ENCODE data around the gene HAUS7. TPM values are rescaled to one million over a fixed set of nuclear protein-coding genes. Genes with fewer than 3 reads are reported as not detected.

HAUS7 gene
- total and polyA plus RNA-seq, 12 donors, result 12.7 to 45.3 (median 19.2) TPM

DNA sequence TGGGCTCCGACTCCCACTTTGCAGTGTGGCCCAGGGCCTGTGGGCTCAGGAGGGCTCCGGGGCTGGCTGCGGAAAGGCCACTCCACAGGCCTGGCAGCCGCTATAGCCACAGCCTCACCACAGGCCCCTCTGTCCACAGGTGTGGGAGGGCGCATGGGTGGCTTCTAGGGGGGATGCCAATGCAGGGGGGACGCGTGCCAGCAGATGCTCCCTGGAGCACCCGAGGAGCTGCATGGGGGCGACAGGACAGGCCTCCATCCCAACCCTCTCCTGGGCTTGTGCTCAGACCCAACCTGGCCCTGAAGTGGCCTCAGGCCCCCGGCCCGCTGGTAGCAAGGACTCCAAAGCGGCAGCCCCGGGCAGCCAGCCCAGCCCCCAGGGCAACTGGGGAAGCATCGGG lies 32.4 kb upstream of the HAUS7 start:
- H3K27ac ChIP-seq, result no peak overlapping the region
- peaks cover 0 to 25% (median 0%) of the 10 kb centered on the region in 9 donors for H3K4me1 ChIP-seq
- TF ChIP-seq, protein P1, sequence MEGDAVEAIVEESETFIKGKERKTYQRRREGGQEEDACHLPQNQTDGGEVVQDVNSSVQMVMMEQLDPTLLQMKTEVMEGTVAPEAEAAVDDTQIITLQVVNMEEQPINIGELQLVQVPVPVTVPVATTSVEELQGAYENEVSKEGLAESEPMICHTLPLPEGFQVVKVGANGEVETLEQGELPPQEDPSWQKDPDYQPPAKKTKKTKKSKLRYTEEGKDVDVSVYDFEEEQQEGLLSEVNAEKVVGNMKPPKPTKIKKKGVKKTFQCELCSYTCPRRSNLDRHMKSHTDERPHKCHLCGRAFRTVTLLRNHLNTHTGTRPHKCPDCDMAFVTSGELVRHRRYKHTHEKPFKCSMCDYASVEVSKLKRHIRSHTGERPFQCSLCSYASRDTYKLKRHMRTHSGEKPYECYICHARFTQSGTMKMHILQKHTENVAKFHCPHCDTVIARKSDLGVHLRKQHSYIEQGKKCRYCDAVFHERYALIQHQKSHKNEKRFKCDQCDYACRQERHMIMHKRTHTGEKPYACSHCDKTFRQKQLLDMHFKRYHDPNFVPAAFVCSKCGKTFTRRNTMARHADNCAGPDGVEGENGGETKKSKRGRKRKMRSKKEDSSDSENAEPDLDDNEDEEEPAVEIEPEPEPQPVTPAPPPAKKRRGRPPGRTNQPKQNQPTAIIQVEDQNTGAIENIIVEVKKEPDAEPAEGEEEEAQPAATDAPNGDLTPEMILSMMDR (IDR thresholded peaks at IDR 0.05), result no peak
- intact Hi-C loops (cut with DNase I), result loop anchor here in 5 of 10 donors (5.0 to 10.0 kb wide), 4 partner anchors 35 to 468 kb away; no protein-coding TSS in a partner anchor
- DNase-seq (no peak), ATAC-seq (no peak)
- H3K9me3 ChIP-seq, result no peaks in the 10 kb centered on the region
- H3K27me3 ChIP-seq, result peaks cover 0 to 5% (median 0%) of the 10 kb centered on the region in 7 donors
- 93 to 99% methylated on average over 9 to 14 of the region's 14 CpGs for WGBS, 2 donors
- H3K4me3 ChIP-seq, result no peak overlapping the region
- no peaks in the 10 kb centered on the region for H3K36me3 ChIP-seq

DNA sequence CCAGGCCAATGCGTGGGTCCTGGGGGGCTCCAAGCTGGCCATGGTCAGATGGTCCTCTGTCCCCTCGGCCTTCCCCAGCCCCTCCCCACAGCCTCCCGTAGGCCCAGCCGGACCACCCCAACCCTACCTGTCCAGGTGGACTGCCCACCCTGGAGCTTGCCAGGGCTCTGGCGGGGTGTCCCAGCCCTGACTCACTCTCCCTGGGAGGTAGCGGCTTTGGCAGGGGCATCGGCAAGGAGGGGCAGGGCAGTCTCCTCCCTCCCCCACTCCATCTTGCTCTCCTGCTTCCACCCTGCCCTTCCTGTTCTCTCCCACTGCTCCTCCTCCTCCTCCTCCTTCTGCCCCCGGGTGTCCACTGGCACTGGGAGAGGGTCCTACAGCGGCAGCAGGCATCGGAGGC lies 31.8 kb upstream of the HAUS7 start:
- TF ChIP-seq, protein P1 (IDR thresholded peaks at IDR 0.05), result no peak
- no peaks in the 10 kb centered on the region for H3K36me3 ChIP-seq
- H3K9me3 ChIP-seq, result no peaks in the 10 kb centered on the region
- no peak overlapping the region for H3K27ac ChIP-seq
- no peak for ATAC-seq
- H3K27me3 ChIP-seq, result peaks cover 0 to 3% (median 0%) of the 10 kb centered on the region in 7 donors
- intact Hi-C loops (cut with DNase I), result loop anchor here in 5 of 10 donors (5.0 to 10.0 kb wide), 4 partner anchors 35 to 467 kb away; no protein-coding TSS in a partner anchor
- DNase-seq, result no peak
- 74 to 78% methylated on average over 3 to 10 of the region's 10 CpGs for WGBS, 2 donors
- peaks cover 0 to 18% (median 0%) of the 10 kb centered on the region in 9 donors for H3K4me1 ChIP-seq
- H3K4me3 ChIP-seq, result no peak overlapping the region

DNA sequence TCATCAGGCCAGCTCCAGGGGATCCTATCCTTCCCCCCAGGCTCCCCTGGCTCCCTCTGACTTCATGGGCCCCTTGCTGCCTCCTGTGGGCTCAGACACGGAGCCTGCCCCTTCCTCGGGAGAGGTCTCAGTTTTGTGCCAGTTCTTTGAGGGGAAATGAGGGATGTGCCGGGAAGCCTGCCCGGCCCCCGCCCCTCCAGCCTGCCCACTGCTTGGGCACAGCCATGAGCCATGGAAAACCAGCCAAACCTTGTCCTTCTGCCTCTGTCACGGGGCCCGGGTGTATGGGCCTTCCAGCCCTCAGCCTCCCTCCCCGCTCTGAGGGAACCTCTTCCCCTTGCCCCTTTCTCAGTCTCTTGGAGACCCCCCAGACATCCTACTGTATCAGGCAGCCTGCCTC lies 31.2 kb upstream of the HAUS7 start:
- Histone ChIP-seq H3K4me3 (no peak overlapping the region), H3K27ac (no peak overlapping the region), H3K36me3 (no peaks in the 10 kb centered on the region), H3K27me3 (peaks cover 0 to 1% (median 0%) of the 10 kb centered on the region in 7 donors), H3K9me3 (no peaks in the 10 kb centered on the region), H3K4me1 (peaks cover 0 to 18% (median 0%) of the 10 kb centered on the region in 9 donors)
- intact Hi-C loops (cut with DNase I), result loop anchor here in 5 of 10 donors (5.0 to 10.0 kb wide), 4 partner anchors 34 to 467 kb away; no protein-coding TSS in a partner anchor
- WGBS, 2 donors, result 77 to 88% methylated on average over 8 of the region's 8 CpGs
- no peak for DNase-seq
- ATAC-seq, result no peak
- TF ChIP-seq, protein P1 (IDR thresholded peaks at IDR 0.05), result no peak

DNA sequence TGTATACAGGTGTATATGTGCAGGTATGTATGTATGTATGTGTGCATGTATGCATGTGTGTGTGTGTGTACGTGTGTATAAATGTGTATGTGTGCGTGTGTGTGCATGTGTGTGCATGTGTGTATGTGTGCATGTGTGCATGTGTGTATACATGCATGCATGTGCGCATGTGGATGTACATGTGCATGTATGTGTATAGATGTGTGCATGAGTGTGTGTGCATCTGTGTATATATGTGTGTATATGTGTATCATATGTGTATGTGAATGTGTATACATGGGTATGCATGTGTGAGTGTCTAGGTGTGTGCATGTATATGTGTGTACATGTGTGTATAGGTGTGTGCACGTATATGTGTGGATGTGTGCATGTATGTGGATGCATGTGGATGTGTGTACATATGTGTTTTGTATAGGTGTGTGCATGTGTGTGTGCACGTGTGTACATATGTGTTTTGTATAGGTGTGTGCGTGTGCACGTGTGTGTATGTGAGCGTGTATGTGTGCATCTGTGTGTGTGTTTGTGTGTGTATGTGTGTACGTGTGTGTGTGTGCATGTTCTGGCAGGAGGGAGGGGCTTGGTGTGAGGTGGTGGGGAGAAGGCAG lies 30.4 kb upstream of the HAUS7 start:
- H3K4me3 ChIP-seq, result no peak overlapping the region
- intact Hi-C loops (cut with DNase I), result loop anchor here in 5 of 10 donors (5.0 to 10.0 kb wide), 4 partner anchors 33 to 466 kb away; no protein-coding TSS in a partner anchor
- DNase-seq (no peak), ATAC-seq (no peak)
- H3K36me3 ChIP-seq, result no peaks in the 10 kb centered on the region
- H3K9me3 ChIP-seq, result no peaks in the 10 kb centered on the region
- peaks cover 0 to 9% (median 0%) of the 10 kb centered on the region in 7 donors for H3K27me3 ChIP-seq
- H3K4me1 ChIP-seq, result peaks cover 0 to 18% (median 0%) of the 10 kb centered on the region in 9 donors
- WGBS, 2 donors, result 87 to 93% methylated on average over 9 of the region's 9 CpGs
- H3K27ac ChIP-seq, result no peak overlapping the region
- TF ChIP-seq, protein P1 (IDR thresholded peaks at IDR 0.05), result no peak

Measured in heart right ventricle (tissue), 16 donors.